Heart right ventricle (tissue), 16 donors: ENCODE data around the gene CIB2. TPM values are rescaled to one million over a fixed set of nuclear protein-coding genes. Genes with fewer than 3 reads are reported as not detected.

ENCODE experiments used
- ATAC-seq, 8 donors: fragments of 200-7000 bp; cut with Tn5 transposase; one replicate each; pipeline ENCODE4 v1.9.1; 2020; ENCODE audit warnings: mild to moderate bottlenecking in 8 of 8, moderate library complexity in 8 of 8, moderate number of reproducible peaks in 1 of 8
- DNase-seq, 2 donors: peaks; one replicate each; pipeline ENCODE4 v3.0.0-alpha.2; 2020
- H3K27ac ChIP-seq, 10 donors: fragments of 200-600 bp; sonication (generic) in 2 of 10; one replicate each; pipeline versions ENCODE4 v1.5.0 to v1.8.0; 2020 to 2022; ENCODE audit warnings: mild to moderate bottlenecking in 3 of 10
- H3K27me3 ChIP-seq, 7 donors: fragments of 200-600 bp; one replicate each; pipeline ENCODE4 v1.8.0; 2021 to 2022; ENCODE audit warnings: mild to moderate bottlenecking in 2 of 7
- H3K36me3 ChIP-seq, 9 donors: fragments of 200-600 bp; sonication (generic) in 1 of 9; one replicate each; pipeline versions ENCODE4 v1.5.0 to v1.8.0; 2020 to 2022; ENCODE audit warnings: mild to moderate bottlenecking in 2 of 9
- H3K4me1 ChIP-seq, 9 donors: fragments of 200-600 bp; sonication (generic) in 1 of 9; one replicate each; pipeline versions ENCODE4 v1.5.0 to v1.8.0; 2020 to 2022; ENCODE audit warnings: mild to moderate bottlenecking in 4 of 9
- H3K4me3 ChIP-seq, 10 donors: fragments of 200-600 bp; sonication (generic) in 2 of 10; one replicate each; pipeline versions ENCODE4 v1.5.0 to v1.8.0; 2020 to 2022; ENCODE audit warnings: mild to moderate bottlenecking in 7 of 10, moderate library complexity in 2 of 10
- H3K9me3 ChIP-seq, 11 donors: fragments of 200-600 bp in 10 of 11; sonication (generic) in 2 of 11; one replicate each; pipeline versions ENCODE4 v1.5.0 to v1.8.0; 2013 to 2022; ENCODE audit warnings: mild to moderate bottlenecking in 2 of 11, control low read depth in 1 of 11, moderate library complexity in 1 of 11
- WGBS, 2 donors: extraction: QIAGEN DNeasy Blood & Tissue Kit; methylation state at CpG; one replicate each; pipeline ENCODE4 v1.1.7; 2013; ENCODE audit warnings: inconsistent platforms in 1 of 2; 5-methylcytosine and 5-hydroxymethylcytosine counted together
- intact Hi-C, 10 donors: fragments of 100-400 bp; cut with DNase I; formaldehyde crosslinking; loops; one replicate each; pipeline versions ENCODE4 v1.11.1 to v1.14.2; 2022
- polyA plus RNA-seq, 2 donors: library from polyadenylated mRNA; stranded (reverse); fragments of 200-250 nt; gene quantifications; one replicate each; pipeline ENCODE4 v1.2.3, GENCODE V29; 2013
- total RNA-seq, 10 donors: library from RNA; stranded (reverse); fragmentation: NEBNext Ultra II Directional in 3 of 10; extraction: Animal tissue kit (Norgen Biotek cat#: 25700) in 3 of 10; gene quantifications; one replicate each; pipeline versions ENCODE4 v1.2.1 to v1.2.4, GENCODE V29; 2021 to 2023
- TF ChIP-seq, protein P1 (sequence below), 9 donors: fragments of 200-600 bp; sonication (generic) in 2 of 9; IDR thresholded peaks; one replicate each; pipeline versions ENCODE4 v1.5.0 to v1.8.0; 2021 to 2022; ENCODE audit warnings: antibody characterized with exemption in 9 of 9, mild to moderate bottlenecking in 5 of 9, moderate library complexity in 1 of 9
- donor health status: Arrhythmogenic right ventricular cardiomyopathy.
- donor health status: ischemic (EF 13 %, LVEDD 7.1; RV severe dilation, severe dysfunction).
- donor health status: healthy with polysubstance abuse.
- donor health status: DM: no; HTN: yes; CAD: no.
- donor health status: DM: no; HTN: no; CAD: no.
- donor health status: ischemic (EF 25% LVEDD 6.9; RV normal size, moderate dysfunction).
- donor health status: ischemic (EF 25% LVEDD 5.7; RV mildly dilated, moderate dysfunction).
- donor health status: healthy.
- donor health status: DM: yes; HTN: yes; CAD: no.
- donor health status: Ischemic cardiomyopathy.
- donor health status: ischemic (EF 35%, LVEDD 5.7; RV mildly dilated, moderate dysfunction).
- donor health status: nonischemic (EF 11% LVEDD 7.7; RV severe dilation, severe dysfunction).
- donor health status: DM: yes; HTN: yes; CAD: no.
- donor health status: PGD.
- donor health status: ischemic (EF 29% LVEDD 5.4; RV normal size, mild dysfunction).
- donor health status: nonischemic (EF 23%, LVEDD 6.1; RV moderate dilation, normal function).

Gene CIB2
- total and polyA plus RNA-seq, 12 donors: 2.6 to 32.3 (median 13.7) TPM

DNA sequence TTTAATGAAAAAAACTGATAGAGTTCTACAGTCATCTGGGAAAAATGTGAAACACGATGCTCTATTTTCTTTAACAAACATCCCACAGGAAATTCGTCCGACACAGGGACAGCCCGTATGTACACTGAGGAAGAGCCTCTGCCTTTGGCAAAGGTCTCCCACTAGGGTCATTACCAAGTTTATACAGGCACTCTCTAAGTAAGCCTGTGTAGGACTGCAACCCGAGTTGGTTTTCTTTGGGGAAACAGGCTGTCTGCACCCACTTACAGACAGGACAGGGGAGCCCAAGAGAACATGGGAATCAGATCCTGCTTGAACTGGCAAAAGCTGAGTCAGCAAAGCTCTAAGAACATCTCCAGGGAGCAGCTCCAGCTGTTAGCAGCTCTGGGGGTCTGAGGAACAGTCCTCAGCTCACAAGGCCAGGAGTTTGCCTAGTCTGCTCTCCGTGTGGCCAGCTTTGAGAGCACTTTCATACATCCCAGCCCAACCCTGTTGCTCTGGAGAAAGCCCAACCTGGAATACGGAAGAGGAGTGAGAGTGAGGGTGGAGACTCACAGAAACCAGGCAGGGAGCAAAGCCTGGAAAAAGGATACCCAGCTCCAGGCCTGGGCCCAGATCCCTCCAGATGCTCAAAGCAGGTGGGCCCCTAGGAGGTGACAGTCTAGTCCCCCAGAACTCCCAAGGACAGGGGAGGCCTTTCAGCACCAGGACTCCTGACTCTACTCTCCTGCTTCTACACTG, 55.6 kb downstream of the CIB2 start:
- TF ChIP-seq, protein P1, sequence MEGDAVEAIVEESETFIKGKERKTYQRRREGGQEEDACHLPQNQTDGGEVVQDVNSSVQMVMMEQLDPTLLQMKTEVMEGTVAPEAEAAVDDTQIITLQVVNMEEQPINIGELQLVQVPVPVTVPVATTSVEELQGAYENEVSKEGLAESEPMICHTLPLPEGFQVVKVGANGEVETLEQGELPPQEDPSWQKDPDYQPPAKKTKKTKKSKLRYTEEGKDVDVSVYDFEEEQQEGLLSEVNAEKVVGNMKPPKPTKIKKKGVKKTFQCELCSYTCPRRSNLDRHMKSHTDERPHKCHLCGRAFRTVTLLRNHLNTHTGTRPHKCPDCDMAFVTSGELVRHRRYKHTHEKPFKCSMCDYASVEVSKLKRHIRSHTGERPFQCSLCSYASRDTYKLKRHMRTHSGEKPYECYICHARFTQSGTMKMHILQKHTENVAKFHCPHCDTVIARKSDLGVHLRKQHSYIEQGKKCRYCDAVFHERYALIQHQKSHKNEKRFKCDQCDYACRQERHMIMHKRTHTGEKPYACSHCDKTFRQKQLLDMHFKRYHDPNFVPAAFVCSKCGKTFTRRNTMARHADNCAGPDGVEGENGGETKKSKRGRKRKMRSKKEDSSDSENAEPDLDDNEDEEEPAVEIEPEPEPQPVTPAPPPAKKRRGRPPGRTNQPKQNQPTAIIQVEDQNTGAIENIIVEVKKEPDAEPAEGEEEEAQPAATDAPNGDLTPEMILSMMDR (IDR thresholded peaks at IDR 0.05): no peak
- peak; percentile 57 to 84 (median 74) for ATAC-seq
- Histone ChIP-seq H3K9me3 (no peaks in the 10 kb centered on the region), H3K4me1 (peaks cover 7 to 72% (median 50%) of the 10 kb centered on the region in 9 donors), H3K27ac (peak overlapping the region; percentile 58 to 96 (median 88)), H3K36me3 (no peaks in the 10 kb centered on the region), H3K27me3 (no peaks in the 10 kb centered on the region), H3K4me3 (peak overlapping the region in 9 of 10 donors; percentile 75 to 97 (median 86))
- DNase-seq: no peak
- WGBS, 2 donors: 22 to 24% methylated on average over 7 of the region's 7 CpGs
- intact Hi-C loops: loop anchor here in 5 of 10 donors (1.0 to 10.0 kb wide), 7 partner anchors 11 to 71 kb away; no protein-coding TSS in a partner anchor

DNA sequence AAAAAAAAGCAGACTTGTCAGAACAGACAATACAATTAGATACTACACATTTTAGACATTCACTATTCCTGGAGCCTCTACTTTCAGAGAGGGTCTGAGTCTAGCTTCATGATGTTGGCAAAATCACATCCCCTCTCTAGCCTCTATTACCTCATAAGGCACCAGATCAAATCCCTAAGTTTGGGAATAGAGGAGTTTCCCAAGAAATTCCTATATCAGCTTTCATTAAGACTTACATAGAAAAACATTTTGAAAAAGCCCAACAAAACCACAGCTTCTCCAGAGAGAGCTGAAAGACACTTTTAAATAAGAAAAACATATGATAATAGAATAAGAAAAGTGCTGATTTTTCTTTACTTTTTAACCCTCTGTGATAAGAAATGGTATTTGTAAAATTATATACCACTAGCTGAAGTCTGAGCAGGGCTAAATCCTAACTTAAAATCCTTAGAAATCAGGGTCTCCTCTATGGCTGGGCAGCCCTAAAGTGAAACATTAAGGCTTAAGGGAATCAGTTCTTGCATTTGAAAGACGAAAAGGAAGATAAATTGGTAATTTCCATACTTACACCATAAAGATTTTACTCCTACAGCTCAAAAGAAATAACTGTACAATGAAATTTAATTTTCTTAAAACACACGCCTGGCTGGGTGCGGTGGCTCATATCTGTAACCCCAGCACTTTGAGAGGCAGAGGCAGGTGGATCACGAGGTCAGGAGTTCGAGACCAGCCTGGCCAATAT, 58.0 kb downstream of the CIB2 start:
- H3K4me3 ChIP-seq: peak overlapping the region in 1 of 10 donors; percentile 13

DNA sequence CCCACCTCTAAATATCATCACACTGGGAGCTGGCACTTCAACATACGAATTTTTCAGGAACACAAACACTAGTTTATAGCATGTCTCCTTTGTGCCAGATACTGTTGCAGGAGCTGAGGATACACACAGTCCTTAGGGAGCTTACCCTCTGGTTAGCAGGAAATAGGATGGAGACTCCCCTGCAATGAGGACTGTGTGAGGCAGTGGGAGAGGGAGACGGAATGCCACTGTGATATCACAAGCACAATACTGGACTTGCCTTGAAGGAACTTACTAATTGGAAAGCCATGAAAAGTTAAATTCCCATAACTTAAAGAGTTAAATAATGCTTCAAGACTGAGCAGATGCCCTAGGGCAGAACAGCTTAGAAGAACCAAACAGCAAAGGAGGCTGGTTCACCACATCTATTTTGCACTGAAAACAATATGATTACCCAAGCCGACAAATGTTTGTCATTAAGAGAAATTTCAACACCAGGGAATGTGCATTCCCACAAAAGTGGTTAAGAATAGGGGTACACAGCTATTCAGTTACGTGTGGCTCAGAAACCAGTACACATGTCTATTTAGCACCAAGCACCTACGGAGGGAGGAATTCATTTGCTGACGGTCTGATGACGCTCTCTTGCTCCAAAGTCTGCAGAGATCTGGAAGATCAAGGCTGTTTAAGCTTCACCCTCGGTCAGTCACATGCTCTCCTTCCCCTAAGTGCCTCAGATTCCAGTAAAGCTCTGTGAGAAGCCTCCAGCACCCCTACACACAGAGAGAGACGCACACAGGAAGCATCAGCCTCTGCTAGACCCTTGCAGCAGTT, 59.0 kb downstream of the CIB2 start:
- 36 to 51% methylated on average over 9 of the region's 9 CpGs for WGBS, 2 donors
- Histone ChIP-seq H3K4me1 (peaks cover 15 to 97% (median 82%) of the 10 kb centered on the region in 9 donors), H3K27me3 (no peaks in the 10 kb centered on the region), H3K36me3 (no peaks in the 10 kb centered on the region), H3K9me3 (no peaks in the 10 kb centered on the region), H3K27ac (peak overlapping the region in 9 of 10 donors; percentile 19 to 96 (median 57)), H3K4me3 (peak overlapping the region in 2 of 10 donors; percentile 0 to 13)
- DNase-seq (no peak), ATAC-seq (peak in 7 of 8 donors; percentile 5 to 40 (median 27))
- TF ChIP-seq, protein P1 (IDR thresholded peaks at IDR 0.05): no peak
- intact Hi-C loops: loop anchor here in 4 of 10 donors (5.0 to 10.0 kb wide), 4 partner anchors 35 to 67 kb away; no protein-coding TSS in a partner anchor

More for the DNA sequence above, 58.0 kb downstream of the CIB2 start:
- WGBS, 2 donors: 89 to 96% methylated on average over 5 of the region's 5 CpGs
- TF ChIP-seq, protein P1 (IDR thresholded peaks at IDR 0.05): no peak
- DNase-seq (no peak), ATAC-seq (no peak)
- H3K9me3 ChIP-seq: no peaks in the 10 kb centered on the region
- intact Hi-C loops: loop anchor here in 4 of 10 donors (5.0 to 10.0 kb wide), 4 partner anchors 36 to 68 kb away; no protein-coding TSS in a partner anchor
- peak overlapping the region in 8 of 10 donors; percentile 31 to 96 (median 60) for H3K27ac ChIP-seq
- no peaks in the 10 kb centered on the region for H3K27me3 ChIP-seq
- H3K4me1 ChIP-seq: peaks cover 11 to 94% (median 74%) of the 10 kb centered on the region in 9 donors
- no peaks in the 10 kb centered on the region for H3K36me3 ChIP-seq
